GM12878 (cell line): ENCODE results near the gene ROBO1.

Source experiments
- REST ChIP-seq: IDR thresholded peaks from 2 replicates; pipeline ENCODE4 v1.6.1; 2012; ENCODE audit warnings: mild to moderate bottlenecking, low read depth, low read length
- TF ChIP-seq, protein P1 (sequence below): fragments of 450-650 bp; formaldehyde crosslinking; IDR thresholded peaks from 2 replicates; pipeline ENCODE4 v1.4.0; 2020; ENCODE audit warnings: mild to moderate bottlenecking, moderate library complexity

DNA sequence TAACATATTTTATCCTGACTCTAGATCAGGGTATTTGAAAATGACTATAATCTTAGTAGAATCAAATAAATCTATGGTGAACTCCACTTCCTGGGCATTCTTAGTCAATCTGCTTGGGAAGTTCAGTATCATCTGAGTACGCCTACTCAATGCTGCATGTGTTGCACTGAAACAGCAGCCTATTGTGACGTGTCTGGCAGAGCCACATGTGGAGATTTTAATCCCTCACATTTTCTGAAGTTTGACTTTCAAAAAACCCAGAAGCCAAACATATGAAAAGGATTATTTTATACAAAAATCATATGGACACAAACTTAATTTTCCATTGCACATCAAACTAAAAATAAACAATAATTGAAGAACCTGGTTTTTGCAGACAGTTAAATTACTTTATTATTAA is 798.3 kb downstream of the ROBO1 start:
- TF ChIP-seq, protein P1, sequence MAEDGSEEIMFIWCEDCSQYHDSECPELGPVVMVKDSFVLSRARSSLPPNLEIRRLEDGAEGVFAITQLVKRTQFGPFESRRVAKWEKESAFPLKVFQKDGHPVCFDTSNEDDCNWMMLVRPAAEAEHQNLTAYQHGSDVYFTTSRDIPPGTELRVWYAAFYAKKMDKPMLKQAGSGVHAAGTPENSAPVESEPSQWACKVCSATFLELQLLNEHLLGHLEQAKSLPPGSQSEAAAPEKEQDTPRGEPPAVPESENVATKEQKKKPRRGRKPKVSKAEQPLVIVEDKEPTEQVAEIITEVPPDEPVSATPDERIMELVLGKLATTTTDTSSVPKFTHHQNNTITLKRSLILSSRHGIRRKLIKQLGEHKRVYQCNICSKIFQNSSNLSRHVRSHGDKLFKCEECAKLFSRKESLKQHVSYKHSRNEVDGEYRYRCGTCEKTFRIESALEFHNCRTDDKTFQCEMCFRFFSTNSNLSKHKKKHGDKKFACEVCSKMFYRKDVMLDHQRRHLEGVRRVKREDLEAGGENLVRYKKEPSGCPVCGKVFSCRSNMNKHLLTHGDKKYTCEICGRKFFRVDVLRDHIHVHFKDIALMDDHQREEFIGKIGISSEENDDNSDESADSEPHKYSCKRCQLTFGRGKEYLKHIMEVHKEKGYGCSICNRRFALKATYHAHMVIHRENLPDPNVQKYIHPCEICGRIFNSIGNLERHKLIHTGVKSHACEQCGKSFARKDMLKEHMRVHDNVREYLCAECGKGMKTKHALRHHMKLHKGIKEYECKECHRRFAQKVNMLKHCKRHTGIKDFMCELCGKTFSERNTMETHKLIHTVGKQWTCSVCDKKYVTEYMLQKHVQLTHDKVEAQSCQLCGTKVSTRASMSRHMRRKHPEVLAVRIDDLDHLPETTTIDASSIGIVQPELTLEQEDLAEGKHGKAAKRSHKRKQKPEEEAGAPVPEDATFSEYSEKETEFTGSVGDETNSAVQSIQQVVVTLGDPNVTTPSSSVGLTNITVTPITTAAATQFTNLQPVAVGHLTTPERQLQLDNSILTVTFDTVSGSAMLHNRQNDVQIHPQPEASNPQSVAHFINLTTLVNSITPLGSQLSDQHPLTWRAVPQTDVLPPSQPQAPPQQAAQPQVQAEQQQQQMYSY (CRISPR knock-in tag) = no peak
- no peak for TF ChIP-seq REST
